CD4-positive, alpha-beta T cell (primary cell): ENCODE data around the gene HLCS. TPM values are rescaled to one million over a fixed set of nuclear protein-coding genes. Genes with fewer than 3 reads are reported as not detected.

Experiments
- ATAC-seq: fragments of 200-7000 bp; cut with Tn5 transposase; one replicate; pipeline ENCODE4 v1.10.0; 2022; ENCODE audit warnings: mild to moderate bottlenecking; ENCODE audit not compliant: poor library complexity
- CTCF ChIA-PET: fragments of 350-600 bp; sonication (Branson Sonifier 250); formaldehyde crosslinking; loops from one replicate; lab custom pipeline; 2021; ENCODE audit warnings: antibody characterized with exemption, inconsistent platforms; lab: Charles Lee
- POLR2A ChIA-PET: fragments of 350-600 bp; sonication (Branson Sonifier 250); formaldehyde crosslinking; loops from one replicate; lab custom pipeline; 2021; ENCODE audit warnings: antibody characterized with exemption, inconsistent platforms; lab: Charles Lee
- DNase-seq, 14 experiments: peaks; one replicate each; pipeline ENCODE4 v3.0.0-alpha.2; 2013 to 2020; ENCODE audit warnings: mixed read lengths in 2 of 14
- H3K27ac ChIP-seq, 2 donors: one replicate each; pipeline versions ENCODE4 v1.5.1 to v1.7.0; 2013; ENCODE audit warnings: low read length in 2 of 2, low read depth in 1 of 2, mild to moderate bottlenecking in 1 of 2
- H3K27me3 ChIP-seq, 2 experiments: 1 replicate in 1 of 2; 2 replicates in 1 of 2; pipeline versions ENCODE4 v1.6.1 to v1.7.0; 2013; ENCODE audit warnings: low read length in 2 of 2, control low read depth in 1 of 2, mild to moderate bottlenecking in 1 of 2, moderate library complexity in 1 of 2; ENCODE audit not compliant: insufficient read depth in 2 of 2, control insufficient read depth in 1 of 2
- H3K36me3 ChIP-seq: one replicate; pipeline ENCODE4 v1.6.1; 2013; ENCODE audit warnings: low read length, control low read depth; ENCODE audit not compliant: insufficient read depth
- H3K4me1 ChIP-seq: one replicate; pipeline ENCODE4 v1.6.1; 2013; ENCODE audit warnings: low read length, control low read depth; ENCODE audit not compliant: insufficient read depth
- H3K4me3 ChIP-seq: one replicate; pipeline ENCODE4 v1.5.1; 2013; ENCODE audit warnings: mild to moderate bottlenecking, low read length, moderate library complexity
- H3K9me3 ChIP-seq, 2 experiments: 1 replicate in 1 of 2; 2 replicates in 1 of 2; pipeline versions ENCODE4 v1.6.1 to v1.7.0; 2013; ENCODE audit warnings: low read length in 2 of 2, mild to moderate bottlenecking in 2 of 2, control low read depth in 1 of 2, moderate library complexity in 1 of 2; ENCODE audit not compliant: control insufficient read depth in 1 of 2, insufficient read depth in 1 of 2
- H3K27ac Mint-ChIP-seq: one replicate; pipeline ENCODE4 v1.8.0; 2020; ENCODE audit warnings: mixed read lengths
- H3K27me3 Mint-ChIP-seq: one replicate; pipeline ENCODE4 v1.8.0; 2021; ENCODE audit warnings: mixed read lengths
- H3K36me3 Mint-ChIP-seq: one replicate; pipeline ENCODE4 v1.8.0; 2021; ENCODE audit warnings: low read depth, mixed read lengths
- H3K4me1 Mint-ChIP-seq: one replicate; pipeline ENCODE4 v1.8.0; 2021; ENCODE audit warnings: low read depth, mixed read lengths
- H3K4me3 Mint-ChIP-seq: one replicate; pipeline ENCODE4 v1.8.0; 2020; ENCODE audit warnings: mild to moderate bottlenecking, mixed read lengths
- H3K9me3 Mint-ChIP-seq: one replicate; pipeline ENCODE4 v1.8.0; 2020; ENCODE audit warnings: mixed read lengths
- intact Hi-C, 2 experiments: fragments of 100-400 bp; cut with DNase I in 1 of 2; cut with micrococcal nuclease in 1 of 2; formaldehyde crosslinking; loops; one replicate each; pipeline versions ENCODE4 v1.15.1 to v1.9.0; 2023 to 2025; cut with DNase I, micrococcal nuclease
- total RNA-seq, 174 experiments: library from RNA in 2 of 174; stranded (reverse) in 2 of 174; gene quantifications; one replicate each; pipeline ENCODE4 v1.2.3 and lab custom pipeline; 2021 to 2026
- TF ChIP-seq, protein P1 (sequence below): fragments of 200-600 bp; IDR thresholded peaks from one replicate; pipeline ENCODE4 v1.8.0; 2022; ENCODE audit warnings: antibody characterized with exemption, mild to moderate bottlenecking

The HLCS gene
- total RNA-seq, 2 experiments from 2014 or later, result 8.1 to 10.0 TPM

DNA sequence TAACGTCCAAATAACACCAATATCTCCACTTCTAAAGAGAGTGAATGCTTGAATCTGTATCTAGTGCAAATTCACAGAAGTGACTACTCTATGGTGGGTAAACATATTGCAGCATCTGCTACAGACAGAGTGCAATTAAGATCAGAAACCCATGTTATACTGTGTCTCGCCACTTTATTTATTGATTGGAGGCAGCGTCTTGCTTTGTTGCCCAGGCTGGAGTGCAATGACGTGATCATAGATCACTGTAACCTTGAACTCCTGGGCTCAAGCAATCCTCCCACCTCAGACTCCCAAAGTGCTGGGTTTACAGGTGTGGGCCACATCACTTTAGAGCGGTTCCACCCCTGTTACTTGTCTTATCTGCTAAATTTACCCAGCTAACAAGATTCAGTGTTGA, 57.0 kb downstream of the HLCS start:
- Mint-ChIP-seq H3K4me1 (peaks cover 9% of the 10 kb centered on the region), H3K4me3 (no peak overlapping the region), H3K27me3 (no peaks in the 10 kb centered on the region), H3K36me3 (no peaks in the 10 kb centered on the region), H3K9me3 (no peaks in the 10 kb centered on the region), H3K27ac (no peak overlapping the region)
- no peaks in the 10 kb centered on the region for H3K36me3 ChIP-seq
- DNase-seq (no peak), ATAC-seq (no peak)
- TF ChIP-seq, protein P1, sequence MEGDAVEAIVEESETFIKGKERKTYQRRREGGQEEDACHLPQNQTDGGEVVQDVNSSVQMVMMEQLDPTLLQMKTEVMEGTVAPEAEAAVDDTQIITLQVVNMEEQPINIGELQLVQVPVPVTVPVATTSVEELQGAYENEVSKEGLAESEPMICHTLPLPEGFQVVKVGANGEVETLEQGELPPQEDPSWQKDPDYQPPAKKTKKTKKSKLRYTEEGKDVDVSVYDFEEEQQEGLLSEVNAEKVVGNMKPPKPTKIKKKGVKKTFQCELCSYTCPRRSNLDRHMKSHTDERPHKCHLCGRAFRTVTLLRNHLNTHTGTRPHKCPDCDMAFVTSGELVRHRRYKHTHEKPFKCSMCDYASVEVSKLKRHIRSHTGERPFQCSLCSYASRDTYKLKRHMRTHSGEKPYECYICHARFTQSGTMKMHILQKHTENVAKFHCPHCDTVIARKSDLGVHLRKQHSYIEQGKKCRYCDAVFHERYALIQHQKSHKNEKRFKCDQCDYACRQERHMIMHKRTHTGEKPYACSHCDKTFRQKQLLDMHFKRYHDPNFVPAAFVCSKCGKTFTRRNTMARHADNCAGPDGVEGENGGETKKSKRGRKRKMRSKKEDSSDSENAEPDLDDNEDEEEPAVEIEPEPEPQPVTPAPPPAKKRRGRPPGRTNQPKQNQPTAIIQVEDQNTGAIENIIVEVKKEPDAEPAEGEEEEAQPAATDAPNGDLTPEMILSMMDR, result no peak
- H3K27ac ChIP-seq, result no peak overlapping the region
- no peak overlapping the region for H3K4me3 ChIP-seq
- H3K27me3 ChIP-seq, result no peaks in the 10 kb centered on the region
- H3K9me3 ChIP-seq, result no peaks in the 10 kb centered on the region
- H3K4me1 ChIP-seq, result no peaks in the 10 kb centered on the region
- intact Hi-C loops, result no loop called here
- ChIA-PET POLR2A (interaction anchor here (0.6 kb wide), 1 partner anchor 284 kb away, joined by 3 read pairs; no protein-coding TSS in a partner anchor), CTCF (no interaction called here)

DNA sequence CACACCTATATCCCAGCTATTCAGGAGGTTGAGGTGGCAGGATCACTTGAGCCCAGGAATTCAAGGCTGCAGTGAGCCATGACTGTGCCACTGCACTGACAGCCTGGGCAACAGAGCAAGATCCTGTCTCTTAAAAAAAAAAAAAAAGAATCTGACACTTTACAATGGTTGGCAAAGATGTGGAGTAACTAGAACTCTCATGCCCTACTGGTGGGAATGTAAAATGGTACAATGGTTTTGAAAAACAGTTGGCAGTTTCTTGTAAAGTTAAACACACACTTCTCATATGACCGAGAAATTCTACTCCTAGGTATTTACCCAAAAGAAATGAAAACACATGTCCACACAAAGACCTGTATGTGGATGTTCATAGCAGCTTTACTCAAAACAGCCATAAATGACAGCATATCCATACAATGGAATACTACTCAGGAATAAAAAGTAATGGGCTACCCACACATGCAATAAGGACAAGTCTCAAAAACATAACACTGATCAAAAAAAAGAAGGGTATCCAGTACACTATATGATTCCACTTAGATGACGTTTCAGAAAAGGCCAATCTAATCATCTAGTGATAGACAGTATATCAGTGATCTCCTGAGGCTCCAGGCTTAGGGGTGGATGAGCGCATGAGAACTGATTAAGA, 58.1 kb downstream of the HLCS start:
- Mint-ChIP-seq H3K4me1 (peaks cover 9% of the 10 kb centered on the region), H3K9me3 (no peaks in the 10 kb centered on the region), H3K36me3 (no peaks in the 10 kb centered on the region), H3K27me3 (no peaks in the 10 kb centered on the region), H3K27ac (no peak overlapping the region), H3K4me3 (no peak overlapping the region)
- Histone ChIP-seq H3K9me3 (no peaks in the 10 kb centered on the region), H3K36me3 (no peaks in the 10 kb centered on the region), H3K27me3 (no peaks in the 10 kb centered on the region), H3K4me1 (no peaks in the 10 kb centered on the region), H3K4me3 (no peak overlapping the region), H3K27ac (no peak overlapping the region)
- intact Hi-C loops, result no loop called here
- ATAC-seq, result no peak
- TF ChIP-seq, protein P1, result no peak
- no peak for DNase-seq
- ChIA-PET CTCF (no interaction called here), POLR2A (no interaction called here)

DNA sequence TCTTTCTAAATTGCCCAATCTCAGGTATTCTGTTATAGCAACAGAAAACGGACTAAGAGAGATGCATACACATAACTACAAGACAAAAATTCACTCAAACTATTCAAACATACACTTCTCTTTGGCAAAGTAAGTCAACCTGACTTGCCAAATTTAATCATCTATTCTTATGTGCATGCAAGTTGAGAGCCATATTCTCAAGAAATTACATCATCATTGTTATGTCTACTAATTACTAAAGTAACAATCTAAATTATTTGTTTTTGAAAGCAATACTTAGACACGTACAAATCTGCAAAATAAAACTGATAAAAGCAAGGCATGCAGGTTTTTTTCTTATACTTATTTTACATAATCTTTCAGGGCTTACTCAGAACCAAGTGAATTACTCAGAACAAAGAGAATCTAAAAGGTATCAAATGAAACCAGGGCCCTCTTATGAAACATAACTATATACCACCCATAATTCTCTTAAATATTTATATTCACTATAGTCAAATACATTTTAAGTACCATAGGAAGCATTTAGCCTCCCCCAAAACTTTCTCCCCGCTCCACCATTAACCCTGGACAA, 62.3 kb downstream of the HLCS start:
- peaks cover under 1% of the 10 kb centered on the region for H3K4me1 Mint-ChIP-seq
- Histone ChIP-seq H3K36me3 (no peaks in the 10 kb centered on the region), H3K4me3 (no peak overlapping the region), H3K9me3 (no peaks in the 10 kb centered on the region), H3K27me3 (no peaks in the 10 kb centered on the region), H3K4me1 (no peaks in the 10 kb centered on the region), H3K27ac (no peak overlapping the region)
- TF ChIP-seq, protein P1, result no peak
- H3K36me3 Mint-ChIP-seq, result peaks cover 4% of the 10 kb centered on the region
- no peak overlapping the region for H3K27ac Mint-ChIP-seq
- no peak for DNase-seq
- no peaks in the 10 kb centered on the region for H3K9me3 Mint-ChIP-seq
- H3K27me3 Mint-ChIP-seq, result no peaks in the 10 kb centered on the region
- ChIA-PET CTCF (no interaction called here), POLR2A (no interaction called here)
- intact Hi-C loops, result no loop called here
- H3K4me3 Mint-ChIP-seq, result no peak overlapping the region
- ATAC-seq, result no peak
